ENCODE measurements around the gene SRGAP1.
A peak's percentile ranks its signal among the peaks of the same experiment; 100 is the strongest.
"Not testable (repeated sequence)": the region's sequence is repeated elsewhere in the genome, so short reads cannot be mapped to it uniquely, and the experiment has no call there.

The SRGAP1 gene

DNA sequence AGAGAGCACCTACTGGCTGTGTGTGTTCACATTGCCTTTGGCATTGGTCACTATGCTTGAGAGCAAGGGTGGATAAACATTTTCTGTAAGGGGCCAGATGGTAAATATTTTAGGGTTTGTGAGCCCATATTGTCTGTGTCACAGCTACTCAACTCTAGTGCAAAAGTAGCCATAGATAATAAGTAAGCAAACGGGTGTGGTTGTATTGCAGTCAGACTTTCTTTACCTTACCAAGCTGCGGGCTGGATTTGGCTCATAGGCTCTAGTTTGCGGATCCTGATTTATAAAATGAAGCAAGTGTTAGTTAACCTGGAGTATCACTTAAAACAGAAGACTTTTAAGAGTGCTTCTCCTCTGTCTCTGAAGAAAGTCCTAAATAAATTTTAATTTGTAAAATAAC, 208.6 kb downstream of the SRGAP1 start:
- no peak for DNase-seq (ENCODE audit: low spot score)

DNA sequence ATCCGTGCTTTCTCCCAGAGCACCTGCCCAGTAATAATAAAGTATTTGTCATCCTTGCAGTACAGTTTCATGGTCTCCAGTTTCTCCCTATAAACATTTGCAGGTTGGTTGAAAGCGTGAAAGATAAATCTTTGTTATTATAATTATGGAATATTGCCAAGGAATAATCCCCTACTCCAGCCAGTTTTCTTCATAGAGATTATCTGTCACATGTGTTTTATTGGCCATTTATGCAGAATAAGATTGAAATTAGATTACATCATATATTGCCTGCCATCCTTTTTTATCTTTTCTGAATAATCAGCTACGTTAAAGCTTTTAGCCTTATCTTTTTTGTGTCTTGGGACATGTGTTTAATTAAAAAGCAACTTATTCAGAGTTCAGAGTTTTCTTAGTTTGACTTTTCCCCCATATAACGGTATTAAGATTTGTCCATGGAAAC, 209.6 kb downstream of the SRGAP1 start:
- no peak for DNase-seq (ENCODE audit: low spot score)

DNA sequence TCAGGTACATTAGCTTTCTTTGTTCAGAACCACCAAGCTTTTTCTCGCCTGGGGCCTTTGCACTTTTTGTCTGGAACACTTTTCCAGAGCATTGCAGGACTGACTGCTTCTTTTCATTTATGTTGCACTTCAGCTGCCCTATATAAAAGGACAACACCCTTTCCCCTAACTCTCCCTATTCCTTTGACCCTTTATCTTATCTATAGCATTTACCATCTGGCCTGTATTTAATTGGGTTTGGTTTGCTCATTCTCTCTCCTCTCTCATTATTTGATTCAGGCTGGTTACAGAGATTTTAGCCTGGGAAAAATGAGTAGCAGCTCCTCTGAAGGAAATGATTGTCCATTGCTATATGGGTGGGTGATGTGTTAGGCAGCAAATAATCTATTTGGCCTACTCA, 212.2 kb downstream of the SRGAP1 start:
- DNase-seq (ENCODE audit: low spot score) = no peak

DNA sequence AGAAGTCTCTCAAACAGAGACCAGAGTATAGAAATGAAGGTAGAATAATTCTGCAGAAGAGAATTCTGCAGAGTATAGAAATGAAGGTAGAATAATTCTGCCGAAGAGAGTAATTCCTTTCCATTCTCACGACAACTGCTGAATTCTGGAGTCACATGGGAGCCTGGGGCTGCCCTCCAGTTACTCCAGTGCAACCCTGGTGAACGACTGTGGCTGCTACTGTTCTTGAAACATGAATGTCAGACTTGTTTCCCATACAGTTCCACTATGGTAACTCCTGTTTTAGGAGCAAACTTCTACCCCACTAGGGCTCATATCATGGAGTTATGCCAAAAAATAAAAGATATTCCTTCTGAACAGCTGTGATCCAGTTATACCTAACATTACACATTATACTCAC, 213.2 kb downstream of the SRGAP1 start:
- DNase-seq (ENCODE audit: low spot score) = no peak

DNA sequence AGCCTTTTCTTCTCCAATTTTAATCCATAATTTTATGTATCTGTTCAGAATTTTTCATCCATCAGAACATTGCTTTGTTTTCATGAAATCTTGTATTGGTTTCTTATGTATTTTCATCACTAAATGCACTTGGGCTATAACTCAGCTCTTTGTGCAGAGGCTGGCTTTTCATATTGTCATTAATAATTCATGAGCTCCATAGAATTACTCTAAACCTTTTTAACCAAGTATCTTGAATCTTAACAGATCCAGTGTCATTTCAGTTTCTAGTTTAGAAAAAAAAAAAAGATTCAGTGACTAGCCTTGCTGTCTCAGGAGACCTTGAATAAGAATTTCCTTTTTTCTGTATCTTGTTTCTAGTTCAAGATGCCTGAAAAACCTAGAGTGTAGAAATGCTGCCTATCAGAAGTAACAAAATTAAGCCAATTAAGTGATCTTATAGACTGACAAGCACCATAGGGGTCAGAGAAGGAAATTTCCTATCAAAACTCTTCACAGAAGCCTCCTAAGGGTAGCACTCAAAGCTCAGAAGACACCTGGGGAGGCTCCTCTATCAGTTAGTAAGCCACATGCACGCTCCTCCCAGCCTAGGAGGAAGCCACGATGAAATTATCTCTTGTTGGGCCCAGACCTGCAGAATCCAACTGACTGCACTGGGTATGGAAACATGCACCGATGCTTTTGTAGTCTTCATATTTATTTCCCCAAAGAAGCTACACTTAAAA, 214.2 kb downstream of the SRGAP1 start:
- DNase-seq (ENCODE audit: low spot score) = no peak

DNA sequence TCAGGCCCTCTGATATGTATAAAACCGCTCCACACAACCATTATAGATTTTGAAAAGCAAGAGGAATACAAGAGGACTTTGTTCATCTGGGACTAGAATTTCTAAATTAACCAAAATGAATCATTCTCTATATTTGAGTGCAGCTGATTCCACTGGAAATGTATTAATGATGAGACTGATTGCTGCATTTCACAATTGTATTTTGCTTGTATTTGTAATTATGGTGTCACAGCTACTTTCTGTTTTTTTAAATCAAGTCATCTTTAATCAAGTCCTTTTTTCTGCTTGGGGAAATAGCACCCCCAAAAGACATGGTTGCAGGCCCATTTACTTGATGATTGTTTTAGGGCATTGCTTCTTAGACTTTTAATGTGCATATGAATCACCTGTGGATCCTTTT, 215.2 kb downstream of the SRGAP1 start:
- no peak for DNase-seq (ENCODE audit: low spot score)

DNA sequence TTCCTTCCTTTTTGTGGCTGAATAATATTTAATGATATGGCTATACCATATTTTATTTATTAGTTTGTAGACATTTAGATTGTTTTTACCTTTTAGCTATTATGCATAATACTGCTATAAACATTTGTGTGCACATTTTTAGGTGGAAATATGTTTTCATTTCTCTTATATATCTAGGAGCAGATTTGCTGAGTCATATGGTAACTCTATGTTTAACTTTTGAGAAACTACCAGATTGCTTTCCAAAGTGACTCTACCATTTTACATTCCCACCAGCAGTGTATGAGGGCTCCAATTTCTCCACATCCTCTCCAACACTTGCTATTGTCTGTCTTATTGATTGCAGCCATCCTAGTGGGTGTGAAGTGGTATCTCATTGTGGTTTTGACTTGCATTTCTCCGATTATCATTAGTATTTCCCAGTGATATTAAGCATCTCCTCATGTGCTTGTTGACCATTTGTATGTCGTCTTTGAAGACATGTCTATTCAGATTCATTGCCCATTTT, 217.4 kb downstream of the SRGAP1 start:
- no peak for DNase-seq (ENCODE audit: low spot score)

DNA sequence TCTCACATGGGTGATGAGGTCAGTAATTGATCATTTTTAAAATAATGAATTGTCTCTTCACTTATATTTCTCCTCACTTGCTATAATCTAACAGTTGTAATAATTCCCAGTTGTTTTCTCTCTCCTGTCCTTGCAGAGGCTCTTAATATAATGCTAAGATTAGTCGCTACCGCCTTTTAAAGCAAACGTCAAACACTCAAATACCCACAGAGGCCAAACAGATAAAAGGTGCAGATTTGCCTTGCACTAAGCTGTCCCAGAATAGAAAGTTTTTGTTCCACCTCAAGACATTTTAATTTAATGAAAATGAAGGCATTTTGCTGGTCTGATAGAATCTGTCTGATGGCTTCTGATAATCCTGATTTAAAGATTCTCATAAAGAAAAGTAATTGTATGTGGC, 218.6 kb downstream of the SRGAP1 start:
- no peak for DNase-seq (ENCODE audit: low spot score)

DNA sequence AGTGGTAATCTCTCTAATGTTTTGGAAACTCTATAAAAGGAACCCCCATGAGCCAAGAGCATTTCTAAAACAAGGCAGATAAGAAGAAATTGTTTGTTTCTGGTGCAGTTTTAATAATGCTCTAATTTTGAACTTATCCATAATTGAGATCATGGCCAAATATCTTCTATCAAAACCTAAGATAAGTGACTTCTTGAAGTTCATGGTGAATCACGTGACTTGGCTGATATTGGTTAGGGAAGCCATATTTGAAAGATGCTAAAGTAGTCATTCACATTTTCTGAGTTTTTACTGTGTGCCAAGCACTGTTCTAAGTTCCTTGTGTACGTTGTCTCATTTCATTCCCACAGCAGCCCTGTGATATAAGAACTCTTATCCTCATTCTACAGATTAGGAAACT, 219.7 kb downstream of the SRGAP1 start:
- DNase-seq (ENCODE audit: low spot score) = no peak

DNA sequence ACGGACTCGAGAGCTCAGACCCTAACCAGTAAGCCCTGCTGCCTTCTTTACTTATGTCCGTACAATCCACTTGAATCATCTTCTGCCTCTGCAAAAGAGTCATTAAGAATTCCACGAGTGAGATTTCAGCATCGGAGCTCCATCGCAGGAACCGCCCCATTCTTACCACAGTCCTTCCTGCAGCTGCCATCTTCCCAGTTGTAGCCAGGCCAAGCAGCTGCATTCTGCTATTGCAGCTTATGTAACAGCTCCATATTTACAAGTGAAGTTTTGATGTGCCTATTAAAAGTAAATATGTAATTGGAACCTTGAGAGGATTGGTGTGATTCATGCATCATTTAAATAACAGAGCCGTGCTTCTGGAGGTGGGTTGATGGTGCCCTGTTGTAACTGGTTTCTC, 220.2 kb downstream of the SRGAP1 start:
- DNase-seq (ENCODE audit: low spot score) = no peak

DNA sequence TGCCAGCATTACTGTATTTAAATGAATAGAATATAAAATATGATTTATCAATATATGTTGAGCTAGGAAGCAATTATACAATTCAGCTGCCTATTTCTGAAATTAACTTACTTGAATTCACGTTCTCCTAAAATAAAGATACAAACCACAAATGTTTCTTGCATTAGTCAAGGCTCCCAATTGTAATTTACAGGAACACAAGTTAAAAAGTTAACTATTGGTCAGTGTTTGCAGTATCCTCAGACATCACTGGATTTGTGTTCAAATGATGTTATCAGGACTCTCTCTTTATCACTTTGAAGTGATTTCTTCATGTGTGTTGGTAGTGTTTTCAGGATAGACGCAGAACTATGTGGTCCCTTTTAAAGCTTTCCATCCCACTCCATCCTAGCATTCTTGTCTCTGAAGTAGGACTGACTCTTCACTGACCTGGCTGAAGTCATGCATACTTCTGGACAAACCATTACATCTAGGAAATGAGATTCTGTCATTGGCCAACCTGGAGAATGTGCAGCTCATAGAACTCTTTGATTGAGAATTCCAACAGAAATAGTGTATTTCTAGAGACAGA, 221.5 kb downstream of the SRGAP1 start:
- no peak for DNase-seq (ENCODE audit: low spot score)

DNA sequence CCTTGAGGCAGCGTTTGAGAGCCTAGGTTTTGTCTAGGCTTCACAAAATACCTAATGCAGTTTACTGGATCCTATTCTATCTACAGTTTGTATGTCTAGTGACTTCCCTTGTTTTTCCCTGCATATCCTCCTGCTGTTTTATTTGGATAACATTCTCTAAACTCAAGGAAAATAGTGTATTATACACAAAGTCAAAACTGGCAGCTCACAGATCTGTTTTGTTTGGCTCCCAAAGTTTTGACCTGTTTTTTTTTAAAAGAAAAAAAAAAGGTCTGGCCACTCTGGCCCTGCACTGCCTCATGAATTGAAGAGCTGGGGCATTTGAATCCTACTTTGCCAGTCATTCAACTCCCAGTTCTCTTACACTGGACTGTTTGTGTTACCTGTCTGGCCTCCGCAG, 222.3 kb downstream of the SRGAP1 start:
- DNase-seq (ENCODE audit: low spot score) = no peak

DNA sequence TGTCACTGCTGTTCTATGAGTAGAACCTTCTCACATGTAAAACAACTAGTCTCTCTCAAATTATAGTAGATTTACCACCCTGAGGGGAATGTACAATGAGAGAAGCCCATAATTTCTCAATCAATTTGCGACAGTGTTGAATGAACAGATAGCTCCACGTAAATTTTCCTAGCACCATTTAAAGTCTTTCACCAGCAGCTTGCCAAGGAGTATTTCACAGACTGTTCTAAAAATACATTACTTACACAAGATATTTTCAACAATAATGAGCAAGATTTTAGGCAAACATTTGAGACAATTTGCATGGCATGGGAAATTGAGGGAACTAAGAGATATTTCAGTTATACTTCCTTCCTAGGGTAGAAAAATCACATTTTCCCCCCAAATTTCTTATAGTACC, 226.0 kb downstream of the SRGAP1 start:
- no peak for DNase-seq (ENCODE audit: low spot score)

DNA sequence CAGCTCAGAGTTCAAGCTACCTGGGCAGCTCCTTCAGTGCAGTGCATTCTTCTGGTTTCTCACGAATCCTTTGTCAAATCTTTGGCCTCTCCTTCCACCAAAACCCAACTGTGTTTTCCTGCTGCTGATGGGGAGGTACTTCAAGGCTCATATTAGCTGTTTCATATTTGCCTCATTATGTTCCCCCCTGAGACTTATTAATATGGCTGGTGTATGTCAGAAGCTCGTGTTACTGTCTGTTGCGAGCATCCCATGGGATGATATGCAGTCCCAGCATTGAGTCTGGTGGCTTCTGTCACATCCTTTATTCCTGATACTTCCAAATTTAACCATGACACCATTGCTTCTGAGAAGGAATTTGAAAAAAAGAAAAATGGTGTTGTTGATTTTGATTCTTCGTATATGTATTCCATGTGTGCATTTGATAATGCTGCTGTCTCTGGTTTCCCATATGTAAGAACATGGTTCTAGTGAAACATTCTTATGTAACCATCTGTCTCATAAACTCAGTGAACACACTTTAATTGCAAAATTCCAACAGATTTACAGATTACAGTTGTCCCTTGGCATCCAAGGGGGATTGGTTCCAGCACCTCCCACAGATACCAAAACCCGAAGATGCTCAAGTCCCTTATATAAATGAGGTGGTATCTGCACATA, 228.5 kb downstream of the SRGAP1 start:
- DNase-seq (ENCODE audit: low spot score) = no peak

DNA sequence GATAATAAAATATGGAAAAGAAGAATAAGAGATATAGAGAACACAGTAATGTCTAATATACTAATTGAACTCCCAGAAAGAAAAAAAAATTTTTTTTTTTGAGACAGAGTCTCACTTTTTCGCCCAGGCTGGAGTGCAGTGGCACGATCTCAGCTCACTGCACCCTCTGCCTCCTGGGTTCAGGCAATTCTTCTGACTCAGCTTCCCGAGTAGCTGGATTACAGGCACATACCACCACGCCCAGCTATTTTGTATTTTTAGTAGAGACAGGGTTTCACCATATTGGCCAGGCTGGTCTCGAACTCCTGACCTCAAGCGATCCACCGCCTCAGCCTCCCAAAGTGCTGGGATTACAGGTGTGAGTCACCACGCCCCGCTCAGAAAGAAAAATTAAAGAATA, 232.1 kb downstream of the SRGAP1 start:
- not testable (repeated sequence) for DNase-seq (ENCODE audit: low spot score)

DNA sequence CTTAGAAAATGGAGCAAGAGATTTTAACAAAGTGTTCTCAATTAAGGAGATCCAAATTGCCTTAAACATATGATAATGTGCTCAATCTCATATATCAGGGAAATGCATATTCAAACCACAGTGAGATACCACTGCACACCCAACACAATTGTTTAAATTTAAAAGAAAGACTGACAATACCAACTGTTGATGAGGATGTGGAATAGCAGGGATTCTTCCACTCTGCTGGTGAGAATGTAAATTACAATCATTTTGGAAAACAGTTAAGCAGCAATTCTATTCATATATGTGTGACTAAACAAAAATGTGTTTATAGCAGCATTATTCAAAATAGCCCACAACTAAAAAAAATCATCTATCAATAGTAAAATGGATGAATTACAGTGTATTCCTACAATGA, 233.4 kb downstream of the SRGAP1 start:
- peak; percentile 6 for DNase-seq (ENCODE audit: low spot score)

DNA sequence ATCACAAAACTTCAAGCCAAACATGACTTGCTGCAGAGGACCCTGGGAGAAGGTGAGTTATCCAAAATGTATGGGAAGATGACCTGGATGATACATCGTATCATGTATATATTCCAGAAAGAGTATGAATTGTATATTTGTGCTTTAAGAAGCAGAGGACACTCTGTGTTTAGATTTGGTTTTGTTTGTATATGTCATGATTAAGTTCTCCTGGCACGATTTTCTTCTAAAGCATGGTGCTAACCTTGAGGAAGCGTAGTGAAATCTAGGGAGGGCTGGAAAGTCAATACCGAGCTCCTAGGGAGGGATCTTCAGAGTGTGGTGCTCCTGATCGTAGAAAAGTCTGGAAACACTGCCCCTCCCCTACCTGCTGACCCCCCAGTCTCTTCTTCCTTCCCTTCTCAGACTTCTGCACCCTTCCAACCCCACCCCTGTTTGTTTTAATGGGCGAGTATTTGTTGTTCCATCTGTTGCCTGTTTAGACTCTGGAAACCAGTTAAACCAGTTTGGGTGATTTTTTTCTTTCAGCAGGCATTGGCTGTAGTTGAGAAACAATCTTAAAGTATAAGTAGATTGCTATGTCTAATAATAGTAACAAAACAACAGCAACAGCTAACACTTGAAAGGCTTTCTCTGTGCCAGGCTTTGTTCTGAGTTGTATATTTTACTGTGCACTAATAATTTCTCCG, 236.0 kb downstream of the SRGAP1 start:
- DNase-seq (ENCODE audit: low spot score) = no peak

DNA sequence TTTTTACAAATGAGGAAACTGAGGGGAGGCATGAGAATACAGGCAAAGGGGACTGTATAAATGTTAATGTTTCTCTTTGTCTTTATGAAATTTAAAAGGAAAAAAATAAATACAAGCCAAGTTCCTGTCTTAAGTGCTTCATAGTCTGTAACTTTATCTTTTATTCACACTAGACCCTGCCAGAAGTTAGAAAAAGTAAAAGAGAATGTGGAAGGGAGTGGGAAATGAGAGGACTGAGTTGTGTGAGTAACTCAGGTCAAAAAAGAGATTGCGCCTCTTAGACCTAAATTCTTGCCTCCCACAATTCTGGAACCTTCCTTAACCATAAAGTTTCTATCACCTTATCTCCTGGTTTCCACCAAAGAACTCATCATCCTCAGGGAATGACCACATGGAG, 236.5 kb downstream of the SRGAP1 start:
- DNase-seq (ENCODE audit: low spot score) = no peak

DNA sequence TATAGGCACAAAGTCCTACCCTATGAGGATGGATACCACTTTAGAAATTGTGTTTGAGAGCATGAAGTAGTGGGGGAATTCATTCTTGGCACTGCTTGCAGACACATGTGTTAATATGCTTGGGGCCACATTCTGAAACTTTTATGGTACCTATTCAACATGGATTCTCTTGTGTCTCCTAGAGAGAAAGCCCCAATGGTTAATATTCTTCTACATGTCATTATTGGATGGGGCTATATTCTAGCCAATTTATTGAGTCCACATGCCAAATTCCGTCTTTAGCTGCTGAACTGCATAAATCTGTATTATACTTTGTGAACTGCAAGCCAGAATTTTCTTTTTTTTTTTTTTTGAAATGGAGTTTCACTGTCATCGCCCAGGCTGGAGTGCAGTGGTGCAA, 237.6 kb downstream of the SRGAP1 start:
- DNase-seq (ENCODE audit: low spot score) = no peak

DNA sequence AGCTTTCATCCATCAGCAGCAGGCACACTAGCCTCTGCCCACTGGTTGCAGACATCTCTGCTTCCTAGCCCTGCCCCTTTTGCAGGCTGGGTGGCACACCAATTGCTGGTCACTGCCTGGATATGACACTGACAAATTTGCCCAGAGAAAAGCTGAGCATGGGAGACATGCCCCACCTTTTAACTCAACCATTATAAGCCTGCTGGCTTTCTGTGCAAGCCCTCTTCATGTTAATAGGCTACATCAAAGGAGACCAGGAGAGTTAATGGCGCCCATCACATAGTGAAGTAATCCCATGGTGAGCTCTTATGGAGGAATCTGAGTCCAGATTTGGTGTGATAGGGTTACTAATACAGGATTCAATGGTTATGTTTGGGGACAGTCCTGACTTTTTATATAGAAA, 238.4 kb downstream of the SRGAP1 start:
- DNase-seq (ENCODE audit: low spot score) = no peak

DNA sequence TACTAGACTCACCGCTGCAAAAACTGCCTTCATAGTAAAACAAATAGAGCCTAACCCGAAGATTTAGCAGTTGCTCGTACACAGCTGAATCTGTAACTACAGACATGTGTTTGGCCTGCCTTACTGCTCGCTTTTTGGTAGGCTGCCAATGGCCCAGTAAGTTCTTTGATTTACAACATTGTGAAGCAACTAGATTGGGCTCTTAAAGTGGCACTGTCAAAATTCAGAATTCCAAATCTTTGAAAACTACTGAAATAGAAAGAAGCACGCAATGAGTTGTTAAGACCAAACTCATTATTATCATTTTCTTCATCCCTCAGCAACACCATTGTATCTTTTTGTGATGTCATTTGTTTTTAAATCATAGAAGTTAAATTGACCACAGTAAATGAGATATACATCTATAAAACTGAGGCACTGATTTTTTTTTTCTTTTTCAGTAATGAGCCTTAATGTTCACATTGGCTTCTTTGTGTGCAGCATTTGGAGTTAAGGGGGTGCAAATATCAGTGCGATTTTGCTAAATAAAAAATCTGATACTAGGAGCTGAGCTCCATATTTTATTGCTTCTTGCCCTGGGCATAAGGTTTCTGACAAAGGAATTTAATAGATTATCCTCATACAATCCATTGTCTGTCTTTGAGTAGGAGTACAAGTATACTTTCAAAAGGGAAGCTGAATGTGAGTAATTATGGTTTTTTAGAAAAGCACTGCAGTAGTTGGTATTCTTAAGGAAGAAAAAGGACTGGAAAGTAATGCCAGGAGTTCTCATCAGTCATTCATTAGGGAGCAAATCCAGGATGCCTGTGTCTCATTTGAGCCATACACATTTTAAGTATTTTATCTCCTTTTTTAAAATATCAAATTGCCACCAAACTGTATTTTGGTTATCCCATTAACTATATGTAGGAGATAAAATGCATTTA, 239.0 kb downstream of the SRGAP1 start:
- DNase-seq (ENCODE audit: low spot score) = no peak

DNA sequence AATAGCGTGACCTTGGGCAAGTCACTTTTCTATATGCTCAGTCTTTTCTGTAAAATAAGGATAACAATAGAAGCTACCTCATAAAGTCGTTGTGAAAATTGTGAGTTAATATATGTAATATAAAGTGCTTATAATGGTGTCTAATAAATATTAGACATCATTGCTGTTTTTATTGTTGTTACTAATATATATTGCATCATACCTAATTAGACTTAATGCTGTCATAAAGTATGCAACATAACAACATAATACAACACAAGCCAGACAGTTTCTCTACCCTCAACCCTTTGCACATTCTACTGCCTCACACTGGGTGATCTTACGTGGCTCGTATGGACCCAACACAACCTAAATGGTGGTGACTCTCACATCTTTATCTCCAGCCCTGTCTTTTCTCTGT, 240.7 kb downstream of the SRGAP1 start:
- no peak for DNase-seq (ENCODE audit: low spot score)

Data from HuH-7.5 (cell line).